Islet of Langerhans (tissue), 1 donor: ENCODE results near the gene FAM110A.
"Not testable (repeated sequence)": the region's sequence is repeated elsewhere in the genome, so short reads cannot be mapped to it uniquely, and the experiment has no call there.

Experiments
- FAIRE-seq: peaks from one replicate; lab custom pipeline; 2011; peaks lifted over from hg19 to GRCh38; lab: Jason Lieb, UNC

FAM110A gene

GRCh38 chr20:824490-824889, 9.0 kb upstream of the FAM110A start:
- no peak for FAIRE-seq

- FAIRE-seq: no peak
These were observed 8.6 kb upstream of the FAM110A start for GRCh38 chr20:824916-825315.

GRCh38 chr20:825710-826421, 7.6 kb upstream of the FAM110A start:
- no peak for FAIRE-seq

GRCh38 chr20:826695-827323, 6.7 kb upstream of the FAM110A start:
- no peak for FAIRE-seq

- FAIRE-seq: not testable (repeated sequence)
These were observed 5.5 kb upstream of the FAM110A start for GRCh38 chr20:827981-828380.

GRCh38 chr20:828987-829386, 4.5 kb upstream of the FAM110A start:
- FAIRE-seq: no peak

- FAIRE-seq: no peak
These were observed 4.0 kb upstream of the FAM110A start for GRCh38 chr20:829551-829950.

- no peak for FAIRE-seq
These were observed 3.4 kb upstream of the FAM110A start for GRCh38 chr20:830011-830521.

- FAIRE-seq: no peak
These were observed 2.3 kb upstream of the FAM110A start for GRCh38 chr20:831251-831650.

- FAIRE-seq: no peak
These were observed 1.6 kb upstream of the FAM110A start for GRCh38 chr20:831956-832355.

- no peak for FAIRE-seq
These were observed 430 bp upstream of the FAM110A start for GRCh38 chr20:833121-833449.

GRCh38 chr20:834151-834746, 734 bp downstream of the FAM110A start:
- no peak for FAIRE-seq

- no peak for FAIRE-seq
These were observed 2.1 kb downstream of the FAM110A start for GRCh38 chr20:835608-836045.

GRCh38 chr20:836190-836589, 2.7 kb downstream of the FAM110A start:
- FAIRE-seq: no peak

- FAIRE-seq: no peak
These were observed 5.5 kb downstream of the FAM110A start for GRCh38 chr20:839015-839414.

- no peak for FAIRE-seq
These were observed 6.1 kb downstream of the FAM110A start for GRCh38 chr20:839626-840025.

- no peak for FAIRE-seq
These were observed 7.0 kb downstream of the FAM110A start for GRCh38 chr20:840503-840857.

- no peak for FAIRE-seq
These were observed 7.5 kb downstream of the FAM110A start for GRCh38 chr20:840858-841567.

GRCh38 chr20:841568-842546, 8.3 kb downstream of the FAM110A start:
- FAIRE-seq: no peak

GRCh38 chr20:842547-842940, 9.0 kb downstream of the FAM110A start:
- FAIRE-seq: no peak

- no peak for FAIRE-seq
These were observed 10.4 kb downstream of the FAM110A start for GRCh38 chr20:843912-844311.
